ENCODE measurements around the gene SS18L1. TPM values are rescaled to one million over a fixed set of nuclear protein-coding genes. Genes with fewer than 3 reads are reported as not detected.

SS18L1 gene
- total RNA-seq, 2 experiments from 2014 or later = 17.0 to 17.7 TPM

GRCh38 chr20:62215991-62216635 is 72.5 kb downstream of the SS18L1 start:
- intact Hi-C loops (cut with micrococcal nuclease; ENCODE audit: unreplicated experiment) = no loop called here
- Histone ChIP-seq H3K9me2 (ENCODE audit: insufficient read depth, low read length) (no peaks in the 10 kb centered on the region), H3K9me3 (ENCODE audit: low read length) (no peaks in the 10 kb centered on the region), H3K4me1 (ENCODE audit: insufficient read depth, low read length, poor library complexity, severe bottlenecking) (peaks cover 24% of the 10 kb centered on the region), H4K20me1 (ENCODE audit: insufficient read depth, low read length) (no peaks in the 10 kb centered on the region), H2AFZ (ENCODE audit: low read length) (no peak overlapping the region), H3K79me2 (ENCODE audit: insufficient read depth, low read depth, low read length) (no peaks in the 10 kb centered on the region), H3K36me3 (ENCODE audit: insufficient read depth, low read length) (no peaks in the 10 kb centered on the region), H3K4me2 (ENCODE audit: low read length) (no peak overlapping the region), H3K27ac (ENCODE audit: low read depth, low read length, poor library complexity, severe bottlenecking) (no peak overlapping the region), H3K4me3 (ENCODE audit: low read depth, low read length, poor library complexity, severe bottlenecking) (no peak overlapping the region)
- DNase-seq (ENCODE audit: low spot score) = no peak
- CTCF ChIA-PET (ENCODE audit: unreplicated experiment) = no interaction called here
- TF ChIP-seq CTCF (conservative IDR thresholded peaks at IDR 0.05; ENCODE audit: low read length) (no peak), EZH2phosphoT487 (IDR thresholded peaks at IDR 0.05; ENCODE audit: borderline replicate concordance, low read depth, low read length) (no peak)
- BruUV-seq (replicated peaks) = no TSS peak
- POLR2A ChIA-PET = no interaction called here

- intact Hi-C loops (cut with micrococcal nuclease; ENCODE audit: unreplicated experiment) = no loop called here
- Histone ChIP-seq H3K4me3 (ENCODE audit: low read depth, low read length, poor library complexity, severe bottlenecking) (no peak overlapping the region), H3K9me2 (ENCODE audit: insufficient read depth, low read length) (no peaks in the 10 kb centered on the region), H2AFZ (ENCODE audit: low read length) (no peak overlapping the region), H3K9me3 (ENCODE audit: low read length) (no peaks in the 10 kb centered on the region), H3K27ac (ENCODE audit: low read depth, low read length, poor library complexity, severe bottlenecking) (no peak overlapping the region), H4K20me1 (ENCODE audit: insufficient read depth, low read length) (no peaks in the 10 kb centered on the region), H3K79me2 (ENCODE audit: insufficient read depth, low read depth, low read length) (no peaks in the 10 kb centered on the region), H3K36me3 (ENCODE audit: insufficient read depth, low read length) (no peaks in the 10 kb centered on the region), H3K4me2 (ENCODE audit: low read length) (peak overlapping the region; percentile 19; the same call in 1 of the 2 replicates), H3K4me1 (ENCODE audit: insufficient read depth, low read length, poor library complexity, severe bottlenecking) (peaks cover 24% of the 10 kb centered on the region)
- no TSS peak for BruUV-seq (replicated peaks)
- no peak for TF ChIP-seq EZH2phosphoT487 (IDR thresholded peaks at IDR 0.05; ENCODE audit: borderline replicate concordance, low read depth, low read length)
- CTCF ChIA-PET (ENCODE audit: unreplicated experiment) = no interaction called here
- peak; percentile 67 for DNase-seq (ENCODE audit: low spot score)
- POLR2A ChIA-PET = no interaction called here
These were observed 73.3 kb downstream of the SS18L1 start for GRCh38 chr20:62216636-62217566.

GRCh38 chr20:62217913-62218773 is 74.6 kb downstream of the SS18L1 start:
- CTCF ChIA-PET (ENCODE audit: unreplicated experiment) = no interaction called here
- no TSS peak for BruUV-seq (replicated peaks)

More at GRCh38 chr20:62217913-62218773, 74.6 kb downstream of the SS18L1 start:
- intact Hi-C loops (cut with micrococcal nuclease; ENCODE audit: unreplicated experiment) = no loop called here
- Histone ChIP-seq H3K36me3 (ENCODE audit: insufficient read depth, low read length) (no peaks in the 10 kb centered on the region), H4K20me1 (ENCODE audit: insufficient read depth, low read length) (no peaks in the 10 kb centered on the region), H3K9me2 (ENCODE audit: insufficient read depth, low read length) (no peaks in the 10 kb centered on the region), H3K4me1 (ENCODE audit: insufficient read depth, low read length, poor library complexity, severe bottlenecking) (peaks cover 24% of the 10 kb centered on the region), H3K9me3 (ENCODE audit: low read length) (no peaks in the 10 kb centered on the region), H2AFZ (ENCODE audit: low read length) (no peak overlapping the region), H3K4me2 (ENCODE audit: low read length) (no peak overlapping the region), H3K4me3 (ENCODE audit: low read depth, low read length, poor library complexity, severe bottlenecking) (no peak overlapping the region), H3K27ac (ENCODE audit: low read depth, low read length, poor library complexity, severe bottlenecking) (no peak overlapping the region), H3K79me2 (ENCODE audit: insufficient read depth, low read depth, low read length) (no peaks in the 10 kb centered on the region)
- no peak for TF ChIP-seq CTCF (conservative IDR thresholded peaks at IDR 0.05; ENCODE audit: low read length)
- no peak for TF ChIP-seq EZH2phosphoT487 (IDR thresholded peaks at IDR 0.05; ENCODE audit: borderline replicate concordance, low read depth, low read length)
- DNase-seq (ENCODE audit: low spot score) = no peak
- POLR2A ChIA-PET = no interaction called here

Measured in OCI-LY7 (cell line).